Ascending aorta (tissue), 2 donors: ENCODE measurements around the gene ACOT9. TPM values are rescaled to one million over a fixed set of nuclear protein-coding genes. Genes with fewer than 3 reads are reported as not detected.

ENCODE experiments used
- DNase-seq, 2 donors: peaks; one replicate each; pipeline ENCODE4 v3.0.0-alpha.2; 2019; ENCODE audit warnings: low spot score in 2 of 2
- H3K27ac ChIP-seq, 2 donors: fragments of 200-600 bp; sonication (generic); one replicate each; pipeline ENCODE4 v1.5.1; 2016 to 2017; ENCODE audit warnings: mild to moderate bottlenecking in 1 of 2
- H3K27me3 ChIP-seq: fragments of 200-600 bp; sonication (generic); one replicate; pipeline ENCODE4 v1.5.1; 2017
- H3K36me3 ChIP-seq, 2 donors: fragments of 200-600 bp; sonication (generic); one replicate each; pipeline ENCODE4 v1.5.1; 2016
- H3K4me1 ChIP-seq, 2 donors: fragments of 200-600 bp; sonication (generic); one replicate each; pipeline ENCODE4 v1.5.1; 2016 to 2017; ENCODE audit warnings: mild to moderate bottlenecking in 1 of 2
- H3K4me3 ChIP-seq, 2 donors: fragments of 200-600 bp; sonication (generic); one replicate each; pipeline ENCODE4 v1.5.1; 2016 to 2017; ENCODE audit warnings: mild to moderate bottlenecking in 1 of 2
- H3K9me3 ChIP-seq, 2 donors: fragments of 200-600 bp; sonication (generic); one replicate each; pipeline ENCODE4 v1.5.1; 2016
- CTCF ChIP-seq, 3 experiments: fragments of 200-600 bp in 2 of 3; fragments of 450-650 bp in 1 of 3; sonication (generic) in 2 of 3; IDR thresholded peaks; one replicate each; pipeline ENCODE4 v1.5.1; 2016 to 2019; ENCODE audit warnings: antibody characterized with exemption in 3 of 3, mild to moderate bottlenecking in 1 of 3, moderate library complexity in 1 of 3
- intact Hi-C: fragments of 100-400 bp; cut with DNase I; formaldehyde crosslinking; loops from one replicate; pipeline ENCODE4 v1.15.1; 2023
- total RNA-seq: library from RNA; depleted of rRNA; stranded (reverse); fragments of >200 nt; gene quantifications from one replicate; pipeline ENCODE4 v1.1.0, GENCODE V29; 2016

ACOT9 gene
- total RNA-seq, 1 donor from 2014 or later = 6.6 TPM

- intact Hi-C loops = no loop called here
- H3K36me3 ChIP-seq = peaks cover 15 to 31% of the 10 kb centered on the region in 2 donors
These were observed 22.9 kb downstream of the ACOT9 start for GRCh38 chrX:23720117-23720677.

GRCh38 chrX:23705235-23705634 is 37.8 kb downstream of the ACOT9 start:
- Histone ChIP-seq H3K36me3 (peaks cover 18 to 35% of the 10 kb centered on the region in 2 donors), H3K27me3 (no peaks in the 10 kb centered on the region), H3K4me3 (no peak overlapping the region), H3K27ac (no peak overlapping the region), H3K4me1 (no peaks in the 10 kb centered on the region), H3K9me3 (no peaks in the 10 kb centered on the region)
- intact Hi-C loops = no loop called here
- DNase-seq = no peak
- TF ChIP-seq CTCF (IDR thresholded peaks at IDR 0.05) = no peak

More at GRCh38 chrX:23720117-23720677, 22.9 kb downstream of the ACOT9 start:
- H3K9me3 ChIP-seq = no peaks in the 10 kb centered on the region
- no peaks in the 10 kb centered on the region for H3K4me1 ChIP-seq
- no peak for TF ChIP-seq CTCF (IDR thresholded peaks at IDR 0.05)
- H3K4me3 ChIP-seq = no peak overlapping the region
- H3K27ac ChIP-seq = no peak overlapping the region
- no peaks in the 10 kb centered on the region for H3K27me3 ChIP-seq
- no peak for DNase-seq

GRCh38 chrX:23704673-23705206 is 38.3 kb downstream of the ACOT9 start:
- Histone ChIP-seq H3K4me1 (no peaks in the 10 kb centered on the region), H3K9me3 (no peaks in the 10 kb centered on the region), H3K36me3 (peaks cover 18 to 35% of the 10 kb centered on the region in 2 donors), H3K27me3 (no peaks in the 10 kb centered on the region), H3K27ac (no peak overlapping the region), H3K4me3 (no peak overlapping the region)
- no peak for TF ChIP-seq CTCF (IDR thresholded peaks at IDR 0.05)
- DNase-seq = no peak
- intact Hi-C loops = no loop called here

GRCh38 chrX:23699636-23700194 is 43.4 kb downstream of the ACOT9 start:
- DNase-seq = peak in 1 of 2 donors; percentile 67
- Histone ChIP-seq H3K36me3 (peaks cover 12 to 19% of the 10 kb centered on the region in 2 donors), H3K9me3 (no peaks in the 10 kb centered on the region), H3K27ac (peak overlapping the region in 1 of 2 donors; percentile 11), H3K4me3 (no peak overlapping the region), H3K4me1 (no peaks in the 10 kb centered on the region), H3K27me3 (no peaks in the 10 kb centered on the region)
- intact Hi-C loops = no loop called here
- no peak for TF ChIP-seq CTCF (IDR thresholded peaks at IDR 0.05)

- no peaks in the 10 kb centered on the region for H3K27me3 ChIP-seq
- no peak for DNase-seq
- no peak overlapping the region for H3K27ac ChIP-seq
- H3K4me1 ChIP-seq = no peaks in the 10 kb centered on the region
- TF ChIP-seq CTCF (IDR thresholded peaks at IDR 0.05) = peak in 2 of 3 experiments; percentile 45 to 62
- no peak overlapping the region for H3K4me3 ChIP-seq
- no peaks in the 10 kb centered on the region for H3K9me3 ChIP-seq
- intact Hi-C loops = loop anchor here (1.0 kb wide), 1 partner anchor 208 kb away; no protein-coding TSS in a partner anchor
- no peaks in the 10 kb centered on the region for H3K36me3 ChIP-seq
These were observed 48.5 kb downstream of the ACOT9 start for GRCh38 chrX:23694606-23695005.
